Stimulated activated naive CD8-positive, alpha-beta T cell treated with anti-CD3 and anti-CD28 coated beads, Interleukin-15, amount 100 ng/mL, for 72 hours (primary cell): Measurements from ENCODE around the gene CDK5R1.

Experiments
- ATAC-seq: fragments of 150-1000 bp; cut with Tn5 transposase; 2 replicates; pipeline ENCODE4 v1.10.0; 2021; ENCODE audit warnings: mild to moderate bottlenecking, moderate library complexity
- DNase-seq, 2 donors: peaks; one replicate each; pipeline ENCODE4 v3.0.0; 2021 to 2022
- H3K27ac Mint-ChIP-seq, 2 donors: one replicate each; pipeline ENCODE4 v1.8.0; 2022; ENCODE audit warnings: mild to moderate bottlenecking in 2 of 2, mixed read lengths in 2 of 2, moderate library complexity in 2 of 2
- H3K27me3 Mint-ChIP-seq: one replicate; pipeline ENCODE4 v1.8.0; 2022; ENCODE audit warnings: mixed read lengths
- H3K4me1 Mint-ChIP-seq: one replicate; pipeline ENCODE4 v1.8.0; 2022; ENCODE audit warnings: mild to moderate bottlenecking, mixed read lengths
- H3K4me3 Mint-ChIP-seq, 2 donors: one replicate each; pipeline ENCODE4 v1.8.0; 2022; ENCODE audit warnings: mild to moderate bottlenecking in 2 of 2, mixed read lengths in 2 of 2, moderate library complexity in 1 of 2
- H3K9me3 Mint-ChIP-seq, 2 donors: one replicate each; pipeline ENCODE4 v1.8.0; 2022; ENCODE audit warnings: mixed read lengths in 2 of 2

CDK5R1 gene

DNA sequence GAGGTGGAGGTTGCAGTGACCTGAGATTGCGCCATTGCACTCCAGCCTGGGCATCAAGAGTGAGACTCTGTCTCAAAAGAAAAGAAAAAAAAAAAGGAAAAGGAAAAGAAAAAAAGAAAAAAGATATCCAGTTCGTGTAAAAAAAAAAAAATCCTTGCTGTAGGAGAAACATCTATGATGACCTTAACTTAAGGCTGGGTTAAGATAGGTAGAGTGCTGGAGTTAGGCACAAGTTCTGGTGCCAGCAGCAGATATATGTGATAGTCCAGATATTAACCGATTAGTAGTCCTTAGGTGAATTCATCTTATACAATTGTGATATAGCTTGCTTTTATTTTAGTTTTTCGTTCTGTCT, 25.3 kb upstream of the CDK5R1 start:
- no peak for DNase-seq
- no peaks in the 10 kb centered on the region for H3K9me3 Mint-ChIP-seq
- peaks cover 45% of the 10 kb centered on the region for H3K4me1 Mint-ChIP-seq
- ATAC-seq, result peak; percentile 43
- no peak overlapping the region for H3K4me3 Mint-ChIP-seq
- H3K27ac Mint-ChIP-seq, result no peak overlapping the region
- no peaks in the 10 kb centered on the region for H3K27me3 Mint-ChIP-seq

DNA sequence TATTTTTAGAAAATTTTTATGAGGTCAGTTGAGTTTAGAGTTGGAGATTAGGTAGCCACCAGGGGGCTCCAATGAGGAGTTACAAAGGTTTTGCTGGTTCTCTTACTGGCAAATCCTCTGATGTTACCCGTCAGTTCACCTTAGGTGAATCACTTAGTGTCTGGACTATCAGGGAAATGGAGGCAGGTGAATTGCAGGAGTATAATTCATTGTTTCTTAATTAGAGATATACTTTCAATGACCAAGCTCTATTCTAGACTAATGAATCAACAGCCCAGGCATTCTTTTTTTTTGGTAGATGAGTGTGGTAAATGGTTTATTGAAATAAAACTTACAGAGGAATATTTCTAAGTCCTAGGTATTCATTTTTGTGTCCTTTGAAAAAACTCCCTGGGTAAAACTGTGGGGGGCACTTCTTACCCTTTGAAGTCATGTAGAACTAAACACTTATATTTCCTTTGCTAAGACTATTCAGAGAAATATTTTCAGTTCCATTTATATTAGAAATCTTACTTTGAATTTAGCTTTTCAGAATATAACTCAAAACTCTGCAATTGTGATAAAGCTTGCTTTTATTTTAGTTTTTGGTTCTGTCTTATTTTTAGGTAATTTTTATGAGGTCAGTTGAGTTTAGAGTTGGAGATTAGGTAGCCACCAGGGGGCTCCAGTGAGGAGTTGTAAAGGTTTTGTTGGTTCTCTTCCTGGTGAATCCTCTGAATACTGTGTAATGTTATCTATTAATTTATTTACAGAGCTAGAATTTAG, 24.8 kb upstream of the CDK5R1 start:
- peak; percentile 58 to 61 for DNase-seq

DNA sequence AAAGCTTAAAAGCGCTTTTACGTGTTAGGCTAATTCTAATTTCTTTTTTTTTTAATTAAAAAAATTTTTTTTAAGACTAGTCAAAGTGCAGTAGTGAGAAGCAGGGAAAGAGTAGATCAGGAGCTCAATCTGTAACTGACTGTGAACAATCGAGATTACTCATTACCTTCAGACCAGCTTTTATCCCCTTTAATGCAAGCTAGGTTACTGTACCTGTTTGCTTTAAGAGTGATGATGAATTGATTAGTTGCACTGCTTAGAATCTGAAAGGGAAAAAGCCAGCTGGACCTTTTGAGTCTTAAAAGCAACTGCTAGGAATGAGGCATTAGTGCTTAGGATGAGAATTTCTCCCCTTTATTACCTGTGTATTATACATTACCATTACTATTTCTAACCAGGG, 23.5 kb upstream of the CDK5R1 start:
- Mint-ChIP-seq H3K4me1 (peaks cover 36% of the 10 kb centered on the region), H3K9me3 (no peaks in the 10 kb centered on the region), H3K27me3 (no peaks in the 10 kb centered on the region), H3K27ac (no peak overlapping the region), H3K4me3 (no peak overlapping the region)
- DNase-seq (no peak), ATAC-seq (no peak)

More for the DNA sequence above, 24.8 kb upstream of the CDK5R1 start:
- Mint-ChIP-seq H3K27me3 (no peaks in the 10 kb centered on the region), H3K4me3 (no peak overlapping the region), H3K9me3 (no peaks in the 10 kb centered on the region), H3K27ac (peak overlapping the region in 1 of 2 donors; percentile 36), H3K4me1 (peaks cover 45% of the 10 kb centered on the region)
- peak; percentile 79 for ATAC-seq

DNA sequence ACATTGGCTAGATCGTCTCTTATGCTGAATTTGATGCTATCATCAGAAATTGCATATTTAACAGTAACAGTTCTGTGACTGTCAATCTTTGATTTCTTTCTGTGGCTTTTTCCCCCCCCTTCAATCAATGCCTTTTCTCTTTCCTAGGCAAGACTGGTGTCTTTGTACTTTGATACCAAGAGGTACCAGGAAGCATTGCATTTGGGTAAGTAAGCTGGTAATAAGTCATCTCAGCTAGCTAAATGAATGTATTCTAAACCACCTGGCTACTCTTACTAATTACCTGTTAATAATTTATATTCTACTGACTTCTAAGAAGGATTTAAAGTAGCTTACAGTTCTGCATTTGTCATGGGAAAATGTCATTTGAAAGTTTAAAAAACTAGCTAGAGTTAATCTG, 22.4 kb upstream of the CDK5R1 start:
- H3K4me3 Mint-ChIP-seq, result no peak overlapping the region
- H3K9me3 Mint-ChIP-seq, result no peaks in the 10 kb centered on the region
- H3K27me3 Mint-ChIP-seq, result no peaks in the 10 kb centered on the region
- ATAC-seq (no peak), DNase-seq (no peak)
- no peak overlapping the region for H3K27ac Mint-ChIP-seq
- H3K4me1 Mint-ChIP-seq, result peaks cover 28% of the 10 kb centered on the region

DNA sequence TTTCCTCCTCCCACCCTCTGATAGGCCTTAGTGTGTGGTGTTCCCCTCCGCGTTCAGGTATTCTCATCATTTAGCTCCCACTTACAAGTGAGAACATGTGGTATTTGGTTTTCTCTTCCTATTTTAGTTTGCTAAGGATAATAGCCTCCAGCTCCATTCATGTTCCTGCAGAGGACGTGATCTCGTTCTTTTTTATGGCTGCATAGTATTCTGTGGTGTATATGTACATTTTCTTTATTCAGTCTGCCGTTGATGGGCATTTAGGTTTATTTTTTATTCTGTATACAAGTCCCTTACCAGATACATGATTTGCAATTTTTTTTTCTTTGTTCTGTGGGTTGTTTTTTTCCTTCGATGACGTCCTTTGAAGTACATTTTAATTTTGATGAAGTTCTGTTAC, 18.8 kb upstream of the CDK5R1 start:
- H3K27ac Mint-ChIP-seq, result no peak overlapping the region

DNA sequence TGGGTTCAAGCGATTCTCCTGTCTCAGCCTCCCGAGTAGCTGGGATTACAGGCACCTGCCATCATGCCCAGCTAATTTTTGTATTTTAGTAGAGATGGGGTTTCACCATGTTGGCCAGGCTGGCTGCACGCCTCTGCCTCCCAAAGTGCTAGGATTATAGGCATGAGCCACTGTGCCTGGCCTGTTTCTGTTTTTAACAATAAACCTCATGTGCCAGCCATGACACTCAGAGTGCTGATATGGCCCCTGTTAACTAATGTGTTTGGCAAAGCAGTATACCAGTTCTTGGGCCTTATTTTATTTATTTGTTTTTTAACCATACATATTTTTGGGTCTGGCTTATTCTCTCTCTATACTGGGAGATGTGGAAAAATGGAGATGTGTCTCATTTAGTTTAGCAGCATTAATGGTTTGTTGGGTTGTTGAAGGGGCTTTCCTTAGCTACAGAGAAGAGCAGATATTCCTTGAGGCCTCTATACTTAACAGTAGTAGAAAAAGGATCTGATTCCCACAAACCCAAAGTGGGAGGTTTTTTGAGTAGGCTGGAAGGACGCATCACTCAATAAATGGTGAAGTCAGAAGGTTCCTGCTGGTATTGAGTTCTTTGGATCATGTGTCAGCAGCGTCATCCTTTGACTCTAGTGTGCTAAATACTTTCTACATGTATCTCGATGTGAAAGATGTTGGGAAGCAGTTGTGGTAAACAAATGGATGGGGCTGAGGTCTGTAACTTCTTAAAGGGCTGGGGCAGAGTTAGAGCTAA, 16.2 kb upstream of the CDK5R1 start:
- no peaks in the 10 kb centered on the region for H3K9me3 Mint-ChIP-seq
- H3K27me3 Mint-ChIP-seq, result no peaks in the 10 kb centered on the region
- no peaks in the 10 kb centered on the region for H3K4me1 Mint-ChIP-seq
- H3K27ac Mint-ChIP-seq, result no peak overlapping the region
- no peak for DNase-seq
- no peak for ATAC-seq
- H3K4me3 Mint-ChIP-seq, result no peak overlapping the region

More for the DNA sequence above, 18.8 kb upstream of the CDK5R1 start:
- no peak for DNase-seq
- no peaks in the 10 kb centered on the region for H3K27me3 Mint-ChIP-seq
- no peak for ATAC-seq
- no peaks in the 10 kb centered on the region for H3K4me1 Mint-ChIP-seq
- no peaks in the 10 kb centered on the region for H3K9me3 Mint-ChIP-seq
- no peak overlapping the region for H3K4me3 Mint-ChIP-seq

DNA sequence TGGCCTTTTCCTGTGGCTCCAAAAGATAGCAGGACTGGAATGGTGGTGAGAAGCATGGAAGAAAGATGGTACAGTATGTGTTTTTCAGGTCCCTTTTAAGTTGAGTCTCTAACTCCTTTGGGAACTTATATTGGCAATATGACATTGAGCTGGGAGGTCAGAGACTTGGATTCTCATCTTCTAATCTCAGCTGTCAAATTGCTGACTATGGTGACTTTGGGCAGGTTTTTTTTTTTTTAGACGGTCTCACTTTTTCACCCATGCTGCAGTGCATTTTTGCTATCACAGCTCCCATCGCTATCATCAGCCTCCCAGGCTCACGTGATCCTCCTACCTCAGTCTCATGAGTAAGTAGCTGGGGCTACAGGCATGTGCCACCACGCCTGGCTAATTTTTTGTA, 15.1 kb upstream of the CDK5R1 start:
- ATAC-seq (no peak), DNase-seq (no peak)
- no peak overlapping the region for H3K27ac Mint-ChIP-seq
- no peaks in the 10 kb centered on the region for H3K27me3 Mint-ChIP-seq
- no peaks in the 10 kb centered on the region for H3K4me1 Mint-ChIP-seq
- no peak overlapping the region for H3K4me3 Mint-ChIP-seq
- H3K9me3 Mint-ChIP-seq, result no peaks in the 10 kb centered on the region

DNA sequence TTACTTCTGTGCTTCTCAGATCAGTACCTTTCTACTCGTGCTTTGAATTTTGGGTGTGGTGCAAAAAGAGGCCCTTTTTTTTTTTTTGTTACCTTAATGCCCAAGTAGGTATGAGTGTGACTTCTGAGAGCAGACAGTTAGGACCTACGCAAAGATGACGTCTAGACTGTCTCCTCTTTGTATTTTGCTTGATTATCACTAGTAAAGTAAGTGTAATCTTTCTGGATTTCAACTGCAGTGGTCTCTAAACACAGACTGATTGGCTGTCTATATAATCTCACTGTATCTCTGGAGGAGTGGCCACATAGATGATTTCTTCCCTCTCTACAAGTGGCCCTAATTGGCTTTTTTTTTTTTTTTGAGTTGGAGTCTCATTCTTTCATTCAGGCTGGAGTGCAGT, 11.5 kb upstream of the CDK5R1 start:
- no peaks in the 10 kb centered on the region for H3K4me1 Mint-ChIP-seq
- no peaks in the 10 kb centered on the region for H3K9me3 Mint-ChIP-seq
- ATAC-seq, result no peak
- no peak for DNase-seq
- peak overlapping the region in 1 of 2 donors; percentile 65 for H3K27ac Mint-ChIP-seq
- H3K4me3 Mint-ChIP-seq, result no peak overlapping the region
- H3K27me3 Mint-ChIP-seq, result no peaks in the 10 kb centered on the region

DNA sequence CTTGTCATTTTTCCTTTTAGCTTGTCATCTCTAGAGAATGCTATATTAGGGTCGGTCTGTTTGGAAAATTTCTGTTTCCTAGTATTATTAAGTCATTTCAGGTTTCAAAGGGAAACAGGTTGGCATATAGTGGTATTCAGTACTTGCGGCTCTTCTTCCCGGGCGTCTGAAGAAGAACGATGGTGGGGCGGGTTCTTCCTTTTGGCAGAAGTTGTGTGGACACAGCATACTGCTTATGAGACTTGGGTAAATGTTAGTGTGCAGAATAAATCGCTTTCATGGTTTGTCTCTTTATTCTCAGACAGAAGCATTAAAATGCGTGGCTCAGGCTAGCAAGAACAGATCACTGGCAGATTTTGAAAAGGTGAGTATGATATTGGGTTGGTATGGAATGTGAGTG, 9.6 kb upstream of the CDK5R1 start:
- Mint-ChIP-seq H3K27me3 (no peaks in the 10 kb centered on the region), H3K9me3 (no peaks in the 10 kb centered on the region), H3K27ac (no peak overlapping the region), H3K4me3 (no peak overlapping the region), H3K4me1 (peaks cover 8% of the 10 kb centered on the region)
- ATAC-seq, result no peak
- no peak for DNase-seq

DNA sequence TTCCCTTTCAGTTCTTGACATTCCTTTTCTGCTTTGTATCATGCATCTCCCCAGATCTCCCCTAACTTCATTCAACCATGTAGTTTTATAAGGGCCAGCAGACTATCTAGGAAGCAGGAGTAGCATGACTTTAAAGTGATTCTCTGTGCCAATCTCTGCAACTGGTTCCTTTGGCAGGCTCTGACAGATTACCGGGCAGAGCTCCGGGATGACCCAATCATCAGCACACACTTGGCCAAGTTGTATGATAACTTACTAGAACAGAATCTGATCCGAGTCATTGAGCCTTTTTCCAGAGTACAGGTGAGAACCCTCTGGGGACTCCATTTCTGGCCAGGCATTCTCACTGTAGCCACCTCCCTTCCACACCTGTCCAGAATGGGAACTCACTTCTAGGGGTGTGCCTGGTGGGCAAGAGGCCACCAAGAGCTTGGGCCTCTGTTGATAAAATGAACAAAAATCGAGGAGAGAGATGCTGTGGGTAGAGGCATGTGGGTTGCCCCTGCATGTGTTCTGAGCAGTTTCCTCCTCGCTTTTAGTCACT, 7.6 kb upstream of the CDK5R1 start:
- DNase-seq (no peak), ATAC-seq (no peak)
- Mint-ChIP-seq H3K9me3 (no peaks in the 10 kb centered on the region), H3K27me3 (no peaks in the 10 kb centered on the region), H3K4me3 (no peak overlapping the region), H3K27ac (peak overlapping the region in 1 of 2 donors; percentile 60), H3K4me1 (peaks cover 25% of the 10 kb centered on the region)

DNA sequence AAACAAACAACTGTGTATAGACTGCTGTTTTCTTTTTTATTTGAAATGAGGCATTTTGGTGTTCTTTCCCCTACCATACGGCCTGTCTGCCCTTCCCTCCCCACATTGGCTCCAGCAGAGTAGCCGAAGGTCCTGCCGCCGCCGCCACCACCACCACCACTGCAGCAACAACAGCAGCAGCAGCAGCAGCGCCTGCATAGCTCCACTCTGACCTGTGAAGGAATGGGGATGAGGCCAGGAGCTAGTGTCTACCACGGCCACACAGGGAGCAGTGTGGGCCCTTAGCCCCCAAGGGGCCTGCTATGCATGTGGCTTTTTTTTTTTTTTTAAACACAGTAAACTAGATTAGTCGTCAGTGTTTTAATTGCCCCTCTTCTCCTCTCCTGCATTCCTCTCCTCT, 5.6 kb upstream of the CDK5R1 start:
- Mint-ChIP-seq H3K4me3 (no peak overlapping the region), H3K4me1 (peaks cover 31% of the 10 kb centered on the region), H3K27me3 (no peaks in the 10 kb centered on the region), H3K27ac (peak overlapping the region in 1 of 2 donors; percentile 84), H3K9me3 (no peaks in the 10 kb centered on the region)
- no peak for ATAC-seq
- DNase-seq, result no peak

DNA sequence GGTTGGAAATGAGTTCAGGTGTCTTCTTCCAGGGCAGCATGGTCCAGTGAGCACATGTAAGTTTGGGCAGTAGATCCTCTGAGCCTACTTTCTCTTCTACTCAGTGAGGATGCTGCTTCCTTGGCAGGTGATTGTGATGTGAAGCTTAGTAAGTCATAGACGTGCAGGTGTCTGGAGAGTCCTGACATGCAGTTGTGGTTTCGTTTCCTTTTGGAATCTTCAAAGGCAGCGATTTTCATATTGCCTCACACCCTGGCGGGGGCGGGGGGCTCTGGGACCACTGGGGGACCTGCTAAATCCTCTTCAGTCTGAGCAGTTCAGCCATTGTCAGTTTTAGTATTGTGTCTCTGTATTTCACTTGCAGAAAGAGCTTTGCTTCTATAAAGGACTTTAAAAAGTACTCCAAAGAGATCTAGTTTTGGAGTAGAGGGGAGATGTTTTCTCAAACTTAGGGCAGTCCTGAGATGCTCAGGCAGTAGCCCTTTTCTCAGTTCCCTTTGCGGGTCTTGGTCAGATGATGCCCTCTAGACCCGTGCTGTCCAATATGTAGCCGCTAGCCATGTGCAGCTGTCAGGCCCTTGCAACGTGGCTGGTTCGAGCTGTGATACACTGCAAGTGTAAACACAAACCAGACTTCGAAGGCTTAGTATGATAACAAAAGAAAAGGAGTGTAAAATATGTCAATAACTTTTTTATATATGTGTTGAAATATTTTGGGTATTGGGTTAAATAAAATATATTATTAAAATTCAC, 4.0 kb upstream of the CDK5R1 start:
- H3K27ac Mint-ChIP-seq, result peak overlapping the region; percentile 44 to 67
- H3K4me1 Mint-ChIP-seq, result peaks cover 35% of the 10 kb centered on the region
- no peaks in the 10 kb centered on the region for H3K9me3 Mint-ChIP-seq
- ATAC-seq (no peak), DNase-seq (no peak)
- no peaks in the 10 kb centered on the region for H3K27me3 Mint-ChIP-seq
- no peak overlapping the region for H3K4me3 Mint-ChIP-seq

DNA sequence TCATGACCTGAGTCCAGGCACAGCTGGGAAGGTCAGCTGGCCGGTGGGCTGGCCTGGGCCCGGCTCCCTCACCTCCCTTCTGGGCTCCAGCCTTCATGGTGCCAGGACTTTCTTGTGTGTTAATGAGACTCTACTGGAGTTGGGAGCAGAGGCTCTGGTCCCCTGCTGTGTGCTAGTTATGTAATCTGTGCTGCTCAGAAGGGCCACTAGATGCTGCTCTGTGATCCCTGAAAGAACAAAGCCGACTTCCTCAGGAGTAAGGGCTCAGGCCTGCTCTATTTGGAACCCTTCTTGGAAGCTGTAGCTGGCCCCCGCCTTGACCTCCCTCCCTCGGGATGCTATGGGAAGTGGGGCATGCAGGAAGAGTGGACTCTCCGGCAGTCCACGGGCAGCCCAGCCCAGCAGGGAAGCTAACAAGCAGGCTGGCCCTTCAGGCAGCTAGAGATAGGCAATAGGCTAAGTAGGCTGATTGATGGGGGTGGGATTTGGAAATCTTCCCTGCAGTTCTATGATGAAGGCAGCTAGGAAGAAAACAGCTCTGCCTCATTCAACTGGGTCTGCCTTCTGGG, 3.3 kb upstream of the CDK5R1 start:
- DNase-seq, result peak in 1 of 2 donors; percentile 49
- no peak overlapping the region for H3K4me3 Mint-ChIP-seq
- H3K27ac Mint-ChIP-seq, result peak overlapping the region in 1 of 2 donors; percentile 49
- no peaks in the 10 kb centered on the region for H3K9me3 Mint-ChIP-seq
- peak; percentile 45 for ATAC-seq
- no peaks in the 10 kb centered on the region for H3K27me3 Mint-ChIP-seq
- H3K4me1 Mint-ChIP-seq, result peaks cover 43% of the 10 kb centered on the region

DNA sequence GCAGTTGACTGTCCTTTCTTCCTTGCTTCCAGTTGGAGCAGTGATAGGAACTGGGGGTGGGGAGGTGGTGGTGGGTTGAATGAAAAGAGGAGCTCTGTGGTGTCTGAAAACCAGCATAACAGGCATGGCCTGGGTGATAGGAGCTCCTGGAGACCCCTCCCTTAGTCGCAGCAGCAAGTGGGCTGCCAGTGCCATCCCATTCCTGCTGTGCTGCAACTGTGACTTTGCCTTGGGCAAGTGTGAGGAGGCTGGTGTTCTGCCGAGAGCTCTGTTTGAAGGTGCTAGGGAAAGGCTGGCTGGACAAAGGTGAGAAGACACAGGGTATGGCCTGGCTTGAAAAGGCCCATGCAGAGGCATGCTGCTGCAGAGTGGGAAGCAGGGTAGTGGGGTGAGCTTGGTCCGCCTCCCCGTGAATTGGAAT, 2.7 kb upstream of the CDK5R1 start:
- DNase-seq (no peak), ATAC-seq (no peak)
- H3K27me3 Mint-ChIP-seq, result no peaks in the 10 kb centered on the region
- H3K4me3 Mint-ChIP-seq, result no peak overlapping the region
- H3K27ac Mint-ChIP-seq, result no peak overlapping the region
- no peaks in the 10 kb centered on the region for H3K9me3 Mint-ChIP-seq
- H3K4me1 Mint-ChIP-seq, result peaks cover 48% of the 10 kb centered on the region

DNA sequence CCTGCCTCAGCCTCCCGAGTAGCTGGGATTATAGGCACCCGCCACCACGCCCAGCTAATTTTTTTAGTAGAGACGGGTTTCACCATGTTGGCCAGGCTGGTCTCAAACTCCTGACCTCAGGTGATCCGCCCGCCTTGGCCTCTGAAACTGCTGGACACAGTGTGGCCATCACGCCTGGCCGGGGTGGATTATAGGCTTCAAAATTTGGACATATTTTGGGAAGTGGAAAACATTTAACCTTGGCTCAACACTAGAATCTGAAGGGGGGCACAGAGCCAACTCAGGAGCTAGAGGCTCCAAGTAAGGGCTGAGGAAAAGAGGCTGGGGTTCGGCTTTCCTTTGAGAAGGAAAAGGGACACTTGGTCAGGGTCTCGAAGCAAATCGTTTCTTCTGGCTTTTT, 2.2 kb upstream of the CDK5R1 start:
- H3K4me3 Mint-ChIP-seq, result no peak overlapping the region
- DNase-seq (no peak), ATAC-seq (no peak)
- H3K27ac Mint-ChIP-seq, result no peak overlapping the region
- H3K27me3 Mint-ChIP-seq, result no peaks in the 10 kb centered on the region
- H3K4me1 Mint-ChIP-seq, result peaks cover 54% of the 10 kb centered on the region
- no peaks in the 10 kb centered on the region for H3K9me3 Mint-ChIP-seq
